D721Med (cell line): ENCODE data around the gene LYPLAL1.
A peak's percentile ranks its signal among the peaks of the same experiment; 100 is the strongest.

Source experiments
- DNase-seq: peaks from one replicate; pipeline ENCODE4 v3.0.0; 2011; ENCODE audit warnings: low spot score; ENCODE audit not compliant: insufficient read length
- FAIRE-seq: peaks from 2 replicates; lab custom pipeline; 2011; peaks lifted over from hg19 to GRCh38; lab: Jason Lieb, UNC
- TF ChIP-seq, protein P1 (sequence below): IDR thresholded peaks from 2 replicates; pipeline ENCODE4 v1.5.1; 2012; ENCODE audit warnings: mild to moderate bottlenecking, control low read depth; ENCODE audit not compliant: insufficient read depth; ENCODE audit errors: missing control alignments

LYPLAL1 gene

GRCh38 chr1:219138747-219139146 lies 34.9 kb upstream of the LYPLAL1 start:
- FAIRE-seq = peak; percentile 38
- TF ChIP-seq, protein P1, sequence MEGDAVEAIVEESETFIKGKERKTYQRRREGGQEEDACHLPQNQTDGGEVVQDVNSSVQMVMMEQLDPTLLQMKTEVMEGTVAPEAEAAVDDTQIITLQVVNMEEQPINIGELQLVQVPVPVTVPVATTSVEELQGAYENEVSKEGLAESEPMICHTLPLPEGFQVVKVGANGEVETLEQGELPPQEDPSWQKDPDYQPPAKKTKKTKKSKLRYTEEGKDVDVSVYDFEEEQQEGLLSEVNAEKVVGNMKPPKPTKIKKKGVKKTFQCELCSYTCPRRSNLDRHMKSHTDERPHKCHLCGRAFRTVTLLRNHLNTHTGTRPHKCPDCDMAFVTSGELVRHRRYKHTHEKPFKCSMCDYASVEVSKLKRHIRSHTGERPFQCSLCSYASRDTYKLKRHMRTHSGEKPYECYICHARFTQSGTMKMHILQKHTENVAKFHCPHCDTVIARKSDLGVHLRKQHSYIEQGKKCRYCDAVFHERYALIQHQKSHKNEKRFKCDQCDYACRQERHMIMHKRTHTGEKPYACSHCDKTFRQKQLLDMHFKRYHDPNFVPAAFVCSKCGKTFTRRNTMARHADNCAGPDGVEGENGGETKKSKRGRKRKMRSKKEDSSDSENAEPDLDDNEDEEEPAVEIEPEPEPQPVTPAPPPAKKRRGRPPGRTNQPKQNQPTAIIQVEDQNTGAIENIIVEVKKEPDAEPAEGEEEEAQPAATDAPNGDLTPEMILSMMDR = no peak
- DNase-seq = no peak

DNA sequence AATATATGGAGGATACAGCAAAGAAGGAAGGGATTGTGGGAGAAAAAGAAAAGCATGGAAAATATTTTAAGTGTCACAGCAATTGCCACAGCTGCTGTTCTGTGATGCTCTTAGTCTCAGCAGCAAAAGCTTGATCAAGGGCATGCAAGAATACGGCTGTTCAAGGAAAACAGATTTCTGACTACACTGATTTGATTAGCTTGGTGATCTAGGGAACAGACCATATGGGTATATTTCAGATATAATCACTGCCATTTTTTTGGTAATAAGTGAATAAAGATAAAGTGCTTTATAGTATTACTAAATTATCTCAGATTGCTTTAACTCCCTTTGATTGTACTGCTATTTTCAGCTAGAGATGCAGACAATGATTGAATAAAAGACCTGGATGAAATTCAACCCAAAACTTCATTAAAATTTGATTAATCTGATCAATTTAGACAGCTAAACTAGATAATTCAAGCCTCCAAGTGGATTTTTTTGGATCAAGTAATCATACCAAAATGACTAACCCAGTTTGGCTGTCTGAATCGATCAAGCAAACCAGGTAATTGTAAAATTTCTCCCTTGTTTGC lies 33.3 kb upstream of the LYPLAL1 start:
- no peak for FAIRE-seq
- DNase-seq = no peak
- TF ChIP-seq, protein P1 = no peak

- TF ChIP-seq, protein P1 = no peak
- no peak for FAIRE-seq
- DNase-seq = no peak
Measured at GRCh38 chr1:219143735-219144134, 29.9 kb upstream of the LYPLAL1 start.

- FAIRE-seq (peak; percentile 78), DNase-seq (no peak)
- TF ChIP-seq, protein P1 = no peak
Measured at GRCh38 chr1:219144658-219145315, 28.9 kb upstream of the LYPLAL1 start.

- DNase-seq (no peak), FAIRE-seq (no peak)
- TF ChIP-seq, protein P1 = no peak
Measured at GRCh38 chr1:219147571-219148019, 26.1 kb upstream of the LYPLAL1 start.

DNA sequence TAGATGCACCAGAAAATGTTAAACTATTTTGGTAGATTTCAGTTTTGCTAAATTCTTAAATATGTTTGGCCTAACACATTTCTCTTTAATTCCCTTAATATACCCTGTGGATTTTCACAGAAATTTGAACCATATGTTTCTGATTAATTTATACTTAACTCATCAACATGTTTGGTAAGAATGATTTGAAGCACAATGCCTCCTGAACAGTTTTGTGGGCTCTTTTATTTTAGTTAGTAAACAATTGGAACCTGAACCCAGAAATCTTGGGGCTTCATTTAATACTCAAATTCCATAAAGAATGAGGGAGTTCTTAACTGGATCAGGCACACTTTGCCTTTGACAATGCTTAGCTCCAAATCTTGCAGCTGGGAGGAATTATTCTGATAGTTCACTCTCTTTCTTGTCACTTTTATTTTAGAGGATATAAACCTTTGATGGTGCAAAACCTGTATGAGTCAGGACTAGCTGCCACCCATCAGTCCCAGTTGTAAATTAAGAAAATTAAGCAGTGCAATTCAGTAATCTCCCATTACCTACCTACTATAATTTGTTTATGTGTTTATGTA lies 24.6 kb upstream of the LYPLAL1 start:
- TF ChIP-seq, protein P1 = no peak
- FAIRE-seq = peak; percentile 35
- no peak for DNase-seq

DNA sequence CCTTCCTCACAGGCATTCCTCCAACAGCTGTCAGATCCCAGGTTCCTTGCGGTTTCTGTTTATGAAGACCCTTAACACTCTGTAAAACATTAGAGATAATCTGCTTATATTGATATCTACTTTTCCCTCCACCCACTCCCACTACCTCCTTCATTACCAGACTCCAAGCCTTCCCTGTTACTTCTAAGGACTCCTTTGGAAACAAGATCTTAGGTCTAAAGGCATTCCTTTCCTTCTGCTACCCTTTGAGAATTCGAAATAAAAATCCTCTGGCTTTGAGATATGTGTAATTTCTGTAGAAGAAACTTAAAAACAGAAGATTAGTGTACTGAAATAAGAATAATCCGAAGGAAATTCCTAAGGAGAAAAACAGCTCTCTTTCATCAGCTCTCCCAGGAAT lies 23.7 kb upstream of the LYPLAL1 start:
- DNase-seq (no peak), FAIRE-seq (peak; percentile 88)
- TF ChIP-seq, protein P1 = no peak
